Umbilical cord (tissue), 2 donors: ENCODE measurements around the gene PEBP1. TPM values are rescaled to one million over a fixed set of nuclear protein-coding genes. Genes with fewer than 3 reads are reported as not detected.

Source experiments
- DNase-seq: peaks from one replicate; pipeline ENCODE4 v3.0.0-alpha.2; 2015; ENCODE audit warnings: low spot score
- total RNA-seq: library from RNA; depleted of rRNA; stranded (reverse); fragments of >200 nt; gene quantifications from one replicate; pipeline ENCODE4 v1.2.3, GENCODE V29; 2014; ENCODE audit warnings: low replicate concordance; ENCODE audit not compliant: insufficient read depth

Gene PEBP1
- total RNA-seq, 1 donor from 2014 or later, result 136 TPM

- peak; percentile 28 for DNase-seq
Measured at GRCh38 chr12:118136559-118137003, 657 bp downstream of the PEBP1 start.

DNA sequence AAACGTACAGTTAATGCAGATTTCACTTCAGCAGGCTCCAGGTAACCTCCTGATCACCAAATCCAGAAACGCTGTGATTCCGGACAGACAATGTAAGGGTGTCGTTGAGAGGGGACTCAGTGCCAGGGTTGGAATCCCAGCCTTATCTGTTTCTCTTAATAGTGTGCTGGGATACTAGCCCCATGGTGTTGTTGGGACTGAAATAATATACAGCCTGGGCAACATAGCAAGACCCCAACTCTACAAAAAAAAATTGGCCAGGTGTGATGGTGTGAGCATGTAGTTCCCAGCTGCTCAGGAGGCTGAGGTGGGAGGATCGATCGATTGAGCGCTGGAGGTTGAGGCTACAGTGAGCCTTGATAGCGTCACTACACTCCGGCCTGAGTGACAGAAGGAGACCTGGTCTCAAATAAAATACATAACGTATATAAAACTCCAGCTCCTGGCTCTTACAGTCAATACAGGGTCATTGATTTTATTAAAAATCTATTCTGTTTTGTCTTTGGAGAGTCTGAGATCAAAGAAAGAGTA, 1.3 kb downstream of the PEBP1 start:
- no peak for DNase-seq

DNA sequence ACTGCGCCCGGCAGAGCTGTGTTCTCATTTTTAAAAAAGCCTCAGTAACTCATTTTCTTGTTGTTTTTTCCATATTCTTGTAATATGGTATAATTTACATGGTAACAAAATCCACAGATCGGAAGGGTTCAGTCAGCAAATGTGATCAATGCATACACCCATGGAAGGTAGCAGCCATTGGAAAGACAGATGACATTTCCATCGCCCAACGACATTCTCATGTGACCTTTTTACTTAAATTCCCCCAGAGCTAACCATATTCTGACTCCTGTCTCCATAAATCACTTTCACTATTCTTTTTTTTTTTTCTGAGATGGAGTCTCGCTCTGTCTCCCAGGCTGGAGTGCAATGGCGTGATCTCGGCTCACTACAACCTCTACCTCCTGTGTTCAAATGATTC, 4.9 kb downstream of the PEBP1 start:
- DNase-seq, result no peak

- DNase-seq, result no peak
Measured at GRCh38 chr12:118144499-118144898, 8.6 kb downstream of the PEBP1 start.

GRCh38 chr12:118145113-118145797, 9.3 kb downstream of the PEBP1 start:
- no peak for DNase-seq

- no peak for DNase-seq
Measured at GRCh38 chr12:118145798-118146156, 9.9 kb downstream of the PEBP1 start.

GRCh38 chr12:118148287-118148686, 12.4 kb downstream of the PEBP1 start:
- no peak for DNase-seq

- DNase-seq, result peak; percentile 3
Measured at GRCh38 chr12:118150625-118151024, 14.7 kb downstream of the PEBP1 start.

DNA sequence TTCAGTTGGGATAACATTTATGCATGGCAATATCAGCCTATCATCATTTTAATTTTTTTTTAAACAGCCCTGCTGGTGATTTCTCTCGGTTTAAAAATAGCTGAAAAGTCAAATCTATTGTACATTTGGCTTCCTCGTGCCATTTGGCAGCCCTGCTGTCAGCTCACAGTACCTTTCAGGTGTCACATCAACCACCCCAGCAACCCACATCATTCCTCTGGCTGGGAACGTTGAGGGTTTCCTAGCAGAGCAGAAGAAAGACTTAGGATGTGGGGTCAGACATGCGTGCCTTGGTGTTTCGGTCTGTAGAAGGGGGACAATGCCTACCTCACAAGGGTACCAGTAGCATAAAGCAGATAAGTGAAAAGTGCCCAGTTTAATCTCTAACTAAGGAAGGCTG, 15.8 kb downstream of the PEBP1 start:
- no peak for DNase-seq

DNA sequence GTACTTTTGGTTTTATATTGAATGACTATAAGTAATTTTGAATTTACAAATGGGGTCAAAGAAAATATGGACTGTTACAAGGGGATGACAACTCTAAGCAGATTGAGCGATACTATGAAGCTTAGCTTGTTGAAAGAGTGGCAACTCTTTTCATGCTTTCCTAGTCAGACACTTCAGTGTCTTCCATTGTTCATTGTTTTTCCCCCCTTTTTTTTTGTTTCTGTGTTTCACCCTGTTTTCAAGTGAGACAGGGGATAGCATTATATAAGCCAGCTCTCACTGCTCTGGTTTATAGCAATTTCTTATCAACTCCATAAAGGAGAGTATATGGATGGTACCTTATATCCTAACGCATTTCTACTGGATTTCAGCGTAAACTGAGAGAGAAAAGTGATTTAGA, 24.6 kb downstream of the PEBP1 start:
- DNase-seq, result no peak

DNA sequence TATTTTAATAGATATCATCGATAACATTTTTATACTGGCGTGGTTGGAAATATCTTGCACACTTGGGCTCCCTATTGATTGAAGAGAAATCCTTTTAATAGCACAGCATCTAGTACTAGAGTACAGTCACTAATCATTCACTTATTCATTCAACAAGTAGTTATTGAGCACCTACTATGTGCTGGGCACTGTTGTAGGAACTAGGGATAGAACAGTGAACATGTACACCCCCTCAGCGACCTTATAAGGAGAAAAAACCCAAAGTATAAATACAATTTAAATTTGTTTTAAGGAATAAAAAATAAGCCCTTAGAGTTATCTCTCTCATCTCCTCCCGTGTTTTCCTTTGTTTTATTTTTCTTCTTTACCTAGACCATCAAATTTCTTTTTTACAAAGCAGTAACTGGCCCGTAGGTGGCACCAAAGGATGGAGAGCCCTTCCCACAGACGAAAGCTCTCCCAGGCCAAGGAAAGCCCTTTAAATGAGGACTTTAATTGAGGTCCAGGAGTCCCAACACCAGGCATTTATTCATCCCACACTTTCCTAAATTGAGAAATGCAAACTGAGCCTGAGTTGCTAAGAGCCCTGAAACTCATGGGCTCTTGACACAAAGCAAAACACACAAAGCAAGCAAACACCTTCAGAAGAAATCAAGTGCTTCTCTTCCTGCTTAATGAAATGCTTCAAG, 29.0 kb downstream of the PEBP1 start:
- DNase-seq, result peak; percentile 12

DNA sequence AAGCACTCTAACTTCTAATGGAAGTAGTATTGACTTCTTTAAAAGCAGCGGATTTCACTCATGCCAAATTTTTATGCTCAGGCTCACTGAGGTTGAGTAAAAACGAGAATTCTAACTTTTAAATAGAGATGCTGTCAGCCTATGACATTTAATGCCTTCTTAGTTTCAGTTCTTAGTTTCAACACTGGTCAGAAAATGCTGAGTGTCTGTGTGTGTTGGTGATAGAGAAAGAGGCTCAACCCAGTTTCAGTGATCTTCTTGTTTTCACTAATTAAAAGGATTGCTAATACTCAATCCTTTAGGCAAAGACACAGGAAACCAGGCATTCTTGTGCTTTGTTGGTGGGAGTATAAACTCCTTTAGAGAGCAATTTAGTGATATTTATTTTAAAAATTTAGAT, 31.0 kb downstream of the PEBP1 start:
- DNase-seq, result no peak

DNA sequence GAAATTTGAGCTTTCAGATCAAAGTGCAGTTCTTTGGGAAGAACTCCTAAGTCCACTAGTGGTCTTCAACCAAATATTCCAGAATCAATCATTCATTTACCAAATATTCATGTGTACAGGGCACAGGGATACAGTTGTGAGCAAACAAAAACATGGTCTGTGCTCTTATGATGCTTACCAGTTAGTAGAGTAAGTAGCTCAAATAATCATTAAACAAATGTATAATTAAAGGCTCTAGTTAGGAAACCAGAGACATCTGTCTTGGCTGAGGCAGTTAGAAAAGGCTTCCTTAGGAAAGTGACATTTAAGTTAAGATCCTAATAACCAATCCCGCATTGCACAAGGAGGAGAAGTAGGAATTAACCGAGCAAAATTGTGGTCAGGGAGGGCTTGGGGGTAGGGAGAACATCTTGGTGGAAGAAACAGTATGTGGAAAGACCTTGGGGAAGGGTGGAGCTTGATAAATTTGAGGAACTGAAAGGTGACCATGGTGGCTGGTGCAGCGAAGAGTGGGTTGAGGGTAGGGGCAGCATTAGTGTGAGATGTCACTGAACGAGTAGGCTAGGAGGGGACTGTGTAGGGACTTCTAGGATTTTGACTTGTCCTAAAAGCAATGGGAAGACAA, 40.0 kb downstream of the PEBP1 start:
- DNase-seq, result no peak

- no peak for DNase-seq
Measured at GRCh38 chr12:118183155-118183554, 47.2 kb downstream of the PEBP1 start.

DNA sequence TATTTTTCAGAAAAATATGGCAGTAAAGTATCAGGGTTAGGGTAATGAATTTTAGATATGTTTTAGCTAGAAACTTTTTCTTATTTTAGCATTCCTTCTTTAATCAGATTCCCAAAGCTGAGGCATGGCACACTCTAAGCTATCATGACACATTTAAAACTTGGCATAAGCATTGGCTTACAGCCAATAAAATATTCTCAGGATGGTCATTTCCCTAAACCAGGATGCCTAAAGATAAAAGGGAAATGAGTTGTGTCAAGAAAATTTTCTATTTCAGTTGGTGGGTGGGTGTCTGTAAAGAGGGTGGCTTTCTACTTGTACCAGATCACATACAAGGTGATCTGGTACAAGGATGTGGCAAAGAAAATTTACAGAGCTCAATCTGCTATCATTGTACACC, 47.8 kb downstream of the PEBP1 start:
- DNase-seq, result no peak

DNA sequence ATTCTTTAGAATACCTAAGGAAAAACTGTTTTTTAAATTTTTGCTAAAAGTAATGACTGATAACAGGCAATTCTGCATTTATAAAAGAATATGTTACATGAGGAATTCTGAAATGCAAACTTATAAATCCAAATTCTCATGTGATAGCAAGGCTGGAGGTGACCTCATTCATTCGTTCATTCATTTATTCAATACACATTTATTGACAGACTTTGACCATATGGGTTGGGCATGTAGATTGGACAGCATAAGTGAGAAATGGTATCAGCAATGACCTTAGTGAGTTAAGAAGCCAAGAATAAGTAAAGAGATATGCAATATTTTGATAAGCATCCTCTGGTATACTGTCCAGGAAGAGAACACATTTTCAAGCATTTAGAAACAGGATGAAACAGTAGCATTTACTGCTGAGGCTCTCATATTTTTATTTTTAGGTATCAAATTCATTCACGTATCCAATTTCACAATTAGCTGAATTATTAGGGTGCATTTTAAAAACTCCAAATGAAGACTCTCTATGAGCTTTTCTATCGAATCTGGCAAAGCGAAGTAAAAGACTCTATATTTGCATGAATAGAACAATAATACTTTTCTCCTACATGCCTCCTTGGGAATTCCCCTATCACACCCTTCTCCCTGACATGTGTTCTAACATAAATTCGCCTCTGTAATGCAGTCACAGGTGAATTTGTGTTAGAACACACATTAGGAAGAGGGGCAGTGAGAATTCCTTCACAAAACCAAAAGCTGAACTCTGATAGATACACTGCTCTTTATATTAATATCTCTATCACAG, 49.9 kb downstream of the PEBP1 start:
- no peak for DNase-seq

DNA sequence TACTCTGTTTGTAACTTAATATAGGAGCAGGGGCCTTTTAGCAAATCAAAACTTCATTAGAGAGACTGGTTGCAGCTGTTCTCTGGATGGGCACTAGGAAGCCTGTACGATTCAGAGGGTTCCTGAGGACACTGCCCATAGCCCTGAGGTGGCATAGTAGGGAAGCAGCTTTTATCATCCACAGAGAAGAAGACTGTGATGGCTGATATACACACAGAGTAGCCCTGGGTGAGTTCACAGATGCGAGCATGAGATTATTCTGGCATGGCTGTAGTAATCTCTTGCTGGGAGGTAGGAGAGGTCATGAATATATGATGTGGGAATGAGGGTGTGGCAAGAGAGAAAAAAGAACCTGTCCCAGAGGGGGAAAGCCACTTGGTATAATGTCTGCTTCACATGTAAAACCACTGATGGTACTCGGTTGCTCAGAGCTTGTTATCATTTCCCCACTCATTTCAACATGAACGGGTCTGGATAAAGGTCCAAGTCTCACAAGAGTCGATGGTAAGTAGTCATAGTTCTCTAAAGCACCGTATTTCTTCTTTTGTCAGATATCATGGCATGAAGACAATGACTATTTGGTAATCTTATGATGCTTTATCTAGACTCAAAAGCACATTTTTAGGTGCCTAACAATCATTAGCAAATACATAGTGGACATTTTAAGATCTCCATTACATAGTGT, 52.0 kb downstream of the PEBP1 start:
- DNase-seq, result no peak

DNA sequence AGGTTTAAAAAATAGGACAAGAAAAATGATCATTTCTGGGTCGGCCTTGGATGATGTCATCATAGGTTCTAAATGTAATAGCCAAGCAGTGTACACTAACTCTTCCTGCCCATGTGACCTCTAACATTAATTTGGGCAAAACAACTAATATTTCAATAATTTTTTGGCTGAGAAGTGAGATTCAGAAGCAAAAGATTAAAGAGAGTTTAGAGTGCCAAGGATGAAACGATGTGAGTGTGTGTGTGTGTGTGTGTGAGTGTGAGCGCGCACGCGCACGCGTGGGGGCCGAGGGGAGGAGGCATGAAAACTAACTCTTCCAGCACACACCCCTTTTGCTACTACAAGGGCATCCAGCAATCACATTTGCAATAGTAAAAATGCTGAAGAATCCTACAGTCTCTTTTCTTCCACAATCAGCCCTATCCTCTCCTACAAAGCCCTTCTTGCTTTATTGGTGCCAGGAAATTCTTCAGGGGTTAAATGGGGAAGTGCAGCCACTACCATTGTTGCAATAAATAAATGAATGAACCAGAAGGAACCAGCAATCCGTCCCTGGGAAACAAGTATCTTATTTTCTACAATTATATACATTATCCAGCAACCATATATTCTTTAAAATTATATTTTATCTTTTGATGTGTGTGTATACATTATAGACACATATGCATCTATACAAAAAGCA, 52.9 kb downstream of the PEBP1 start:
- peak; percentile 72 for DNase-seq

GRCh38 chr12:118189741-118190191, 53.8 kb downstream of the PEBP1 start:
- DNase-seq, result peak; percentile 82

GRCh38 chr12:118190266-118190665, 54.3 kb downstream of the PEBP1 start:
- peak; percentile 74 for DNase-seq

DNA sequence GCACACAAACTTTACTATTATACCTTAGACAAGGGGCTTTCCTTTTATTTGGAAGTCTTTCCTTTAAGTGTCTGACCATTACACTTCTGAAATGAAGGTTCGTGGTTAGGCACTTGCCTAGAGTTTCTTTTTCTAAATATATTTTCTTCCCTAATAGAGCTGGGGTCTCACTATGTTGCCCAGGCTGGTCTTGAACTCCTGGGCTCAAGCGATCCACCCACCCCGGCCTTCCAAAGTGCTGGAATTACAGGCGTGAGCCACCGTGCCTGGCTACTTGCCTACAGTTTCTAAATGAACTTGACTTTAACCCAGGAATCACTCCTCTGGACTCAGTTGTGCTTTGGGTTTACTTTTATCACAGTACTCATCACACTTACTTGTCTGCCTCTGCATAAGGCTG, 57.6 kb downstream of the PEBP1 start:
- DNase-seq, result no peak
